Measurements from ENCODE around the gene DENND1A.

Gene DENND1A

GRCh38 chr9:123369296-123369695 lies 560.6 kb downstream of the DENND1A start:
- no peak overlapping the region for H3K4me3 ChIP-seq (ENCODE audit: low read length)
- TF ChIP-seq CTCF (conservative IDR thresholded peaks at IDR 0.05; ENCODE audit: low read depth, low read length) = no peak
- DNase-seq (ENCODE audit: low read depth) = no peak

GRCh38 chr9:123368536-123369153 lies 561.3 kb downstream of the DENND1A start:
- TF ChIP-seq CTCF (conservative IDR thresholded peaks at IDR 0.05; ENCODE audit: low read depth, low read length) = no peak
- no peak overlapping the region for H3K4me3 ChIP-seq (ENCODE audit: low read length)
- no peak for DNase-seq (ENCODE audit: low read depth)

GRCh38 chr9:123368023-123368422 lies 561.9 kb downstream of the DENND1A start:
- no peak for TF ChIP-seq CTCF (conservative IDR thresholded peaks at IDR 0.05; ENCODE audit: low read depth, low read length)
- DNase-seq (ENCODE audit: low read depth) = no peak
- no peak overlapping the region for H3K4me3 ChIP-seq (ENCODE audit: low read length)

- no peak for DNase-seq (ENCODE audit: low read depth)
- no peak overlapping the region for H3K4me3 ChIP-seq (ENCODE audit: low read length)
- no peak for TF ChIP-seq CTCF (conservative IDR thresholded peaks at IDR 0.05; ENCODE audit: low read depth, low read length)
Observed at GRCh38 chr9:123365881-123366528, 563.9 kb downstream of the DENND1A start.

- no peak overlapping the region for H3K4me3 ChIP-seq (ENCODE audit: low read length)
- no peak for DNase-seq (ENCODE audit: low read depth)
- TF ChIP-seq CTCF (conservative IDR thresholded peaks at IDR 0.05; ENCODE audit: low read depth, low read length) = peak; percentile 53
Observed at GRCh38 chr9:123365287-123365880, 564.5 kb downstream of the DENND1A start.

GRCh38 chr9:123364241-123364824 lies 565.6 kb downstream of the DENND1A start:
- DNase-seq (ENCODE audit: low read depth) = peak; percentile 97
- no peak for TF ChIP-seq CTCF (conservative IDR thresholded peaks at IDR 0.05; ENCODE audit: low read depth, low read length)
- H3K4me3 ChIP-seq (ENCODE audit: low read length) = no peak overlapping the region

All from retinal pigment epithelial cell (primary cell).